T47D (cell line): ENCODE data around the gene IL22RA1.

Source experiments
- DNase-seq, 2 experiments: peaks; one replicate each; pipeline versions ENCODE4 v3.0.0 to v3.0.0-alpha.2; 2011 to 2012; ENCODE audit warnings: low read depth in 1 of 2, low spot score in 1 of 2
- JUND ChIP-seq: IDR thresholded peaks from 2 replicates; pipeline ENCODE4 v1.6.1; 2012; ENCODE audit warnings: low read depth
- in situ Hi-C: cut with HindIII; loops from 2 replicates; pipeline ENCODE4 v1.10.0; 2016; ENCODE audit warnings: low sequenced_read_pairs, low pct_unique_long_range_greater_than_20kb

The IL22RA1 gene

DNA sequence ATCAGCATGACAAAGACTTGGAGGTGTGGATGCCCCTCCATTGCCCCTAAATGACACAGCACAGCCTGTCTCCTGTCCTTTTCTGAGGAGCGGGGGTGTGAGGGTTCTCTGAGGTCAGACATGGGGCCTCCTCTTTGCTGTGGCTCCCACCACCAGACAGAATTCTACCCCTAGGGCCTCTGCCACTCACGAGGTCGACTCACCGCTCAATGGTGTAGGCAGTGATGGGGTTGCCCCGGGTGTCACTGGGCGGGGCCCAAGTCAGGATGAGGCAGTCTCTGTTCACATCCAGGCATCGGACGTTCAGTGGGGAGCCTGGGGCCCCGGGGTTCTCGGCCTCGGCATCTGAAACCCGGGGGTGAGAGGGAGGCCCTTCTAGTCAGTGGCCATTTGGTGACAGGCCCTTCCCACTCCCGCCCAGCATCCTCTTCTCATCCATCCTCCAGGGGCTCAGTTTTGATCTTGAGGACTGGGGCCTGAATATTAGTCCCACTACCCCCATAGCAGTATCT, 50.9 kb downstream of the IL22RA1 start:
- no peak for TF ChIP-seq JUND
- no peak for DNase-seq
- in situ Hi-C loops: no loop called here

DNA sequence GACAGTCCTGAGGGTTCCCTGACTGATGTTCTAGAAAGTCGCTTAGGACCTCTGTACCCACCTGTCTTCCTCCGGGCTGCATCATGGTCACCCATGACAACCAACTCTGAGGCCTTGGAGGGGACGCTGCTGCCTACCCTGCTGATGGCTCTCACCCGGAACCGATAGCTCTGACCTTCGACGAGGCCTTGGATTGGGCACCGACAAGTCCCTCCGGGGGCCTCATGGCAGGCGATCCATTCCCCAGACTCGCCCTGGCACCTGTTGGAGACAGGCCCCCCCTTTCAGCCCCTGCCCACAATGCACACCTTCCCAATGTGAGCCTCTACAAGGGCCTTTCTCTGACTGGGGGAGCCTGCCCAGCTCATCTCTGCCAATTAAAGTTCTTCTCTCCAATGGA, 52.2 kb downstream of the IL22RA1 start:
- TF ChIP-seq JUND: no peak
- no peak for DNase-seq
- in situ Hi-C loops: no loop called here

DNA sequence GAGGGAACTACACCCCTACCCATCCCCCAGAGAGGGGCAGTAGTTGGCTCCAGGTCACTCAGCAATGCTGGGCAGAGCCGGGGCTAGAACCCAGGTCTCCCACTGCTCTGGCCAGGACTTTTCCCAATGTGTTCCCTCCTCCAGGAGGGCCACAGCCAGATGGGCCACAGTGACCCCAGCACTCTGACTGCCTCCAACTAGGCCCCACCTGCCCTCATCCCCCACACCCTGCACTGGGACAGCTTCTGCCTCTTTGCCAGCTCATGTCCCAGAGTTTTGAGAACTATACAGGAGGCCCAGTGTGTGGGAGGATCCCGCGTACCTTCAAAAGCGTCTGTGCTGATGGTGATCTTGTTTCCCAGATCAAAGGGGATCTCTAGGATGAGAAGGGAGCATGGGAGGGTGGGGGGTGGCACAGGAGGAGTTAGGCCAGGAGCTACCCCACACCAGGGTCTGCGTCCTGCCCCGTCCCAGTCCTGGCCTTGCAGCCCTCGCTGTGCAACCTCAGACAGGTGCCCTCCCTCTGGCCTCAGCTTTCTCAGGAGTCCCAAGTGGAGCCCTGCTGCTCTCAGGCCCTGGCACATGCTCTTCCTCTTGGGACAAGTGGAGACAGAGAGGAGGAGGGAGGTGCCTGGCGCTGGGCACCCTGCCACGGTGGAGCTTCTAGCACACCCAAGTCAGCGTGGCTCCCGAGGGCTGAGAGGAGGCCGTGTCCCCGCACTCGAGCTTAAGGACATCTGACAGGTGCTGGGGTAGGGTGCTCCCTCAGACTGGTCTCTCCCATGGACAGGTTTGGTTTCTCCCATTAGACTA, 53.0 kb downstream of the IL22RA1 start:
- TF ChIP-seq JUND: no peak
- in situ Hi-C loops: no loop called here
- DNase-seq: no peak

- in situ Hi-C loops: no loop called here
- no peak for TF ChIP-seq JUND
- no peak for DNase-seq
Observed at GRCh38 chr1:24089027-24089742, 53.8 kb downstream of the IL22RA1 start.

DNA sequence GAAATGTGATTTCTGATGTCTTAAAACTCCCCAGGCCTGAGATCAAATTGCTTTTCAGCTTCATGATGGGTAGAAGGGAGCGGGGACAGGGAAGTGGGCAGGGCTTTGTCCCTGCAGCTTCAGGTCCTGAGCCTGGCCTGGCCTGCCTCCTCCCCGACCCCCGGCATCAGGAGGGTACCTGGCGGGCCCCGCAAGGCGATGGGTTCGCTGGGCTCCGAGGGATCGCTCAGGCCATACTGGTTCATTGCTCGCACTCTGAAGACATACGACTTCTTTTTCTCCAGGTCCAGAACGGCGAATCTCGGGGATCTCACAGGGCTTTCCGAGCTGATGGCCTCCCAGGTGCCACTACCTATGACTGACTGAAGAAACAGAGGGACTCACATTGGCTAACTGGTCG, 56.5 kb downstream of the IL22RA1 start:
- TF ChIP-seq JUND: no peak
- DNase-seq: no peak
- in situ Hi-C loops: no loop called here

- no peak for DNase-seq
- in situ Hi-C loops: no loop called here
- TF ChIP-seq JUND: no peak
Observed at GRCh38 chr1:24085546-24085945, 57.4 kb downstream of the IL22RA1 start.

- no peak for DNase-seq
- no peak for TF ChIP-seq JUND
- in situ Hi-C loops: no loop called here
Observed at GRCh38 chr1:24085007-24085406, 57.9 kb downstream of the IL22RA1 start.

DNA sequence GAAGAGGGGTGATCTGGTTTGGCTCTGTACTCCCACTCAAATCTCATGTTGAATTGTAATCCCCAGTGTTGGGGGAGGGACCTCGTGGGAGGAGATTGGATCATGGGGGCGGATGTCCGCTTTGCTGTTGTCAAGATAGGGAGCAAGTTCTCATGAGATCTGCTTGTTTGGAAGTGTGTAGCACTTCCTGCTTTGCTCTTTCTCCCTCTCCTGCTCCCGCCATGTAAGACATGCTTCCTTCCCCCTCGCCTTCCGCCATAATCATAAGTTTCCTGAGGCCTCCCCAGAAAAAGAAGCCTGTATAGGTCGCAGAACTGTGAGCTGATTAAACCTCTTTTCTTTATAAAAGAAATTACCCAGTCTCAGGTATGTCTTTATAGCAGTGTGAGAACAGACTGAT, 58.9 kb downstream of the IL22RA1 start:
- DNase-seq: no peak
- in situ Hi-C loops: no loop called here
- no peak for TF ChIP-seq JUND

- no peak for TF ChIP-seq JUND
- DNase-seq: no peak
Observed at GRCh38 chr1:24082372-24082771, 60.6 kb downstream of the IL22RA1 start.

DNA sequence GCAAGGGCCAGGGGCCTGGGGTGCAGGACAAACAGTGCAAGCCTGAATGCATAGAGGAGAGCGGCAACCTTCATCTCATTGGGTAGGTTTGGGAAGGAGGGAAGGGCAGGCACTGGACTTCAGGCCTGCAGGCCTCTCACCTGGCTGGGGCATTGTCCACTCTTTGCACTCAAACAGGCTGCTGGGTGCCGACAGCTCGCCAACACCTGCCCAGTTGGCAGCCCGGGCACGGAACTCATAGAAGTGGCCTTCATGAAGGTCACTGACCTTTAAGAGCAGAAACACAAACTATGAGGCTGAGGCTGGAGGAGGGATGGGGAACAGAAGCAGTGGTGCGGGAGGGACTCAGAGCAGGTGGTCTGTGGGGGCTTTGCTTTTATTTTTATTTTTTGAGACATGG, 61.8 kb downstream of the IL22RA1 start:
- in situ Hi-C loops: no loop called here
- DNase-seq: no peak
- TF ChIP-seq JUND: no peak

More at GRCh38 chr1:24082372-24082771, 60.6 kb downstream of the IL22RA1 start:
- in situ Hi-C loops: no loop called here

- no peak for TF ChIP-seq JUND
- DNase-seq: no peak
- in situ Hi-C loops: no loop called here
Observed at GRCh38 chr1:24080131-24080530, 62.8 kb downstream of the IL22RA1 start.

DNA sequence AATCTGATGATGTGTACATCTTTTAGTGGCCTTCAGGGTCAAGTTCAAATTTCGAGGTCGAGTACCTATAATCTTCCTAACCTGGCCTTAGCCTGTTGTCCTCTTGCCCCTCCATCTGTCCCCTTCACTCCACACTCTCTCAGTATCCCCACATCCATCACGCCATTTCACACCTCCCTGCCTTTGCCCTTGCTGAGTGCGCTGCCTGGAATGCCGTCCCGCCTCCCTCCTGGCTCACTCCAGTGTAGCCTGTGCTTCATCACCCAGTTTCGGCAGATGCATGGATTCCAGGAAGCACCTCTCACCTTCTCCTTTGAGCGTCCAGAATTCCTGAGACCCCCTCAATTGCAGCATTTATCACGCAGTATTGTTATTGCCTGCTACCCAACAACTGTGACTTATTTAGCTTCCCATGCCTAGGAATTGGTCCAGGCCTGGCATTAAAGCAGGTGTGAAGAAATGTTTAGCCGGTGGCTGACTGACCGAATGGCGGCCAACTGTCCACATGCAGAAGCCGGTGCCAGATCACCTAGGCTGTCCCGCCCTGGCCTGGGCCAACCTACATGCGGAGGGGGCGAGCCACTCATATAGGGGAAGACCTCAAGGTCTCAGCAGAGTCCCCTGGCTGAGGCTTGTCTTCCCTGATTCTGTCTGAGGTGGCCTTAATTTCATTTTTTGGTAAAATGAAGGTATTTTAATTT, 65.5 kb downstream of the IL22RA1 start:
- no peak for TF ChIP-seq JUND
- DNase-seq: no peak
- in situ Hi-C loops: no loop called here

- DNase-seq: no peak
- TF ChIP-seq JUND: no peak
- in situ Hi-C loops: no loop called here
Observed at GRCh38 chr1:24075946-24076345, 67.0 kb downstream of the IL22RA1 start.

DNA sequence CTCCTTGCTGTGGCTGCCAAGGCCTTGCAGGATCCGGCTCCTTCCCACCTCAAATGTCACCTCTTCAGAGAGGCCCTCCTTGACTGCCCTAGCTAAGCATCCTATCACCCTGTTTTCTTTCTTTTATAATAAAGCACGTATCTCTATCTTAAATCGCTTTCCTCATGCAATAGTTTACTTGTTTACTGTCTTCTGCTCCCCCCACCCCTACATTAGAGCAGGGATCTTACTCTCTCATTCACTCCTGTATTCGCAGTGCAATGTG, 67.4 kb downstream of the IL22RA1 start:
- TF ChIP-seq JUND: no peak
- DNase-seq: no peak
- in situ Hi-C loops: no loop called here
